HepG2 (cell line): Measurements from ENCODE around the gene ALDH7A1. TPM values are rescaled to one million over a fixed set of nuclear protein-coding genes. Genes with fewer than 3 reads are reported as not detected.

ENCODE experiments used
- ATM ChIP-seq: fragments of 450-650 bp; IDR thresholded peaks from 2 replicates; pipeline ENCODE4 v1.7.1; 2017; ENCODE audit warnings: mild to moderate bottlenecking, borderline replicate concordance
- FOXP4 ChIP-seq: sonication (generic); formaldehyde crosslinking; IDR thresholded peaks from 2 replicates; pipeline ENCODE4 v1.4.0; 2020; ENCODE audit warnings: missing genetic modification reagents
- GATAD1 ChIP-seq: IDR thresholded peaks from 2 replicates; pipeline ENCODE4 v1.6.1; 2016; ENCODE audit warnings: missing genetic modification reagents, missing compliant biosample characterization
- GTF3A ChIP-seq: sonication (generic); formaldehyde crosslinking; conservative IDR thresholded peaks from 2 replicates; pipeline ENCODE4 v1.4.0; 2020; ENCODE audit warnings: mild to moderate bottlenecking, missing genetic modification reagents
- HNRNPL ChIP-seq: fragments of 200-400 bp; formaldehyde crosslinking; IDR thresholded peaks from 2 replicates; pipeline ENCODE4 v1.6.1; 2017; ENCODE audit warnings: mild to moderate bottlenecking, low read depth, low read length
- KAT2B ChIP-seq: fragments of 150-350 bp; IDR thresholded peaks from 2 replicates; pipeline ENCODE4 v1.6.1; 2014; ENCODE audit warnings: low read depth, low read length, borderline replicate concordance
- NFKB2 ChIP-seq: sonication (generic); formaldehyde crosslinking; IDR thresholded peaks from 2 replicates; pipeline ENCODE4 v1.4.0; 2020; ENCODE audit warnings: missing genetic modification reagents, borderline replicate concordance
- NPAS2 ChIP-seq: sonication (generic); formaldehyde crosslinking; IDR thresholded peaks from 2 replicates; pipeline ENCODE4 v1.8.0; 2022; ENCODE audit warnings: mild to moderate bottlenecking, missing genetic modification reagents, borderline replicate concordance
- NR2C2 ChIP-seq: sonication (generic); formaldehyde crosslinking; IDR thresholded peaks from 2 replicates; pipeline ENCODE4 v1.4.0; 2020; ENCODE audit warnings: missing genetic modification reagents, mild to moderate bottlenecking, moderate library complexity, borderline replicate concordance
- NR2F1 ChIP-seq, 2 experiments: fragments of 450-650 bp in 1 of 2; formaldehyde crosslinking in 1 of 2; IDR thresholded peaks; 2 replicates each; pipeline versions ENCODE4 v1.5.0 to v1.6.1; 2016 to 2020; ENCODE audit warnings: mild to moderate bottlenecking in 1 of 2, missing compliant biosample characterization in 1 of 2, missing genetic modification reagents in 1 of 2, moderate library complexity in 1 of 2
- RCOR2 ChIP-seq: IDR thresholded peaks from 2 replicates; pipeline ENCODE4 v1.6.1; 2016; ENCODE audit warnings: missing biosample characterization, missing genetic modification reagents
- SRF ChIP-seq: IDR thresholded peaks from 2 replicates; pipeline ENCODE4 v1.6.1; 2011; ENCODE audit warnings: mild to moderate bottlenecking, low read depth, low read length, moderate library complexity
- TRIM24 ChIP-seq: sonication (generic); formaldehyde crosslinking; IDR thresholded peaks from 2 replicates; pipeline ENCODE4 v1.8.0; 2022; ENCODE audit warnings: mild to moderate bottlenecking, missing genetic modification reagents
- U2AF2 ChIP-seq: fragments of 200-400 bp; formaldehyde crosslinking; IDR thresholded peaks from 2 replicates; pipeline ENCODE4 v1.6.1; 2017; ENCODE audit warnings: low read depth, mild to moderate bottlenecking, low read length
- ZBTB7B ChIP-seq: sonication (generic); formaldehyde crosslinking; IDR thresholded peaks from 2 replicates; pipeline ENCODE4 v1.4.0; 2020; ENCODE audit warnings: missing genetic modification reagents
- ZMYM2 ChIP-seq: sonication (generic); formaldehyde crosslinking; IDR thresholded peaks from 2 replicates; pipeline ENCODE4 v1.8.0; 2022; ENCODE audit warnings: mild to moderate bottlenecking, missing genetic modification reagents
- ZNF10 ChIP-seq: sonication (generic); formaldehyde crosslinking; IDR thresholded peaks from 2 replicates; pipeline ENCODE4 v1.4.0; 2020; ENCODE audit warnings: mild to moderate bottlenecking, low read depth, missing genetic modification reagents, borderline replicate concordance
- ZNF205 ChIP-seq: IDR thresholded peaks from 2 replicates; pipeline ENCODE4 v1.6.1; 2018; ENCODE audit warnings: missing biosample characterization, missing genetic modification reagents
- ZNF253 ChIP-seq: sonication (generic); formaldehyde crosslinking; IDR thresholded peaks from 2 replicates; pipeline ENCODE4 v1.8.0; 2022; ENCODE audit warnings: mild to moderate bottlenecking, missing genetic modification reagents, borderline replicate concordance
- ZNF30 ChIP-seq: sonication (generic); formaldehyde crosslinking; IDR thresholded peaks from 2 replicates; pipeline ENCODE4 v1.5.0; 2020; ENCODE audit warnings: mild to moderate bottlenecking, missing genetic modification reagents
- ZNF512B ChIP-seq: sonication (generic); formaldehyde crosslinking; IDR thresholded peaks from 2 replicates; pipeline ENCODE4 v1.5.1; 2020; ENCODE audit warnings: missing genetic modification reagents, mild to moderate bottlenecking, borderline replicate concordance
- ZNF569 ChIP-seq: sonication (generic); formaldehyde crosslinking; IDR thresholded peaks from 2 replicates; pipeline ENCODE4 v1.5.0; 2020; ENCODE audit warnings: mild to moderate bottlenecking, missing genetic modification reagents, moderate library complexity, borderline replicate concordance
- ZNF749 ChIP-seq: sonication (generic); formaldehyde crosslinking; IDR thresholded peaks from 2 replicates; pipeline ENCODE4 v1.8.0; 2022; ENCODE audit warnings: mild to moderate bottlenecking, missing genetic modification reagents, moderate library complexity, borderline replicate concordance
- polyA plus RNA-seq, 8 experiments: library from polyadenylated mRNA; depleted of rRNA in 3 of 8; stranded (reverse) in 7 of 8; unstranded in 1 of 8; fragments of >200 nt; fragmentation: Illumina TruSeq in 4 of 8; extraction: Trizol in 4 of 8; gene quantifications; 2 replicates each; pipeline versions ENCODE4 v1.2.1 to v1.2.3, GENCODE V29; 2011 to 2016; ENCODE audit warnings: low read depth in 4 of 8, missing spikeins in 1 of 8, mixed read lengths in 1 of 8; ENCODE audit not compliant: insufficient read depth in 1 of 8
- total RNA-seq, 5 experiments: library from RNA; depleted of rRNA; stranded (reverse); fragments of >200 nt; fragmentation: Illumina TruSeq; extraction: Trizol; gene quantifications; 2 replicates each; pipeline ENCODE4 v1.2.3, GENCODE V29; 2016; ENCODE audit warnings: low read depth in 1 of 5

The ALDH7A1 gene
- total and polyA plus RNA-seq, 2 of the 13 experiments (the other 11 are each of a cell fraction or from before 2014, with no cell fraction given): 69.0 to 100 TPM

- TF ChIP-seq ZNF30 (CRISPR knock-in tag) (peak; percentile 72; the same call in 1 of the 2 replicates), GTF3A (no peak), SRF (no peak), FOXP4 (CRISPR knock-in tag) (no peak), NFKB2 (CRISPR knock-in tag) (peak; percentile 86; the same call in 1 of the 2 replicates), RCOR2 (CRISPR knock-in tag) (no peak), ZNF205 (CRISPR knock-in tag) (peak; percentile 57; the same call in 1 of the 2 replicates), ZNF569 (CRISPR knock-in tag) (0 out of 2 replicates have a peak, but pooled peaks have one; percentile 83), TRIM24 (CRISPR knock-in tag) (no peak), ZNF10 (CRISPR knock-in tag) (no peak), HNRNPL (no peak), ZNF749 (CRISPR knock-in tag) (peak; percentile 56; the same call in 1 of the 2 replicates), NR2F1 (CRISPR knock-in tag; IDR thresholded peaks at IDR 0.05) (0 out of 4 replicates have a peak, but pooled peaks of 1 of the 2 experiments have one; percentile 30), ZNF253 (CRISPR knock-in tag) (no peak), ZBTB7B (CRISPR knock-in tag) (no peak), GATAD1 (CRISPR knock-in tag) (peak; percentile 99), U2AF2 (no peak), ZNF512B (CRISPR knock-in tag) (no peak), ATM (no peak), NR2C2 (peak; percentile 98), KAT2B (no peak), ZMYM2 (CRISPR knock-in tag) (no peak), NPAS2 (no peak)
Observed at GRCh38 chr5:126600631-126601511, 5.9 kb upstream of the ALDH7A1 start, which contains the start of gene PHAX (continued).
